ENCODE results near the gene PCDHGB1.
"Not testable (repeated sequence)": the region's sequence is repeated elsewhere in the genome, so short reads cannot be mapped to it uniquely, and the experiment has no call there.

The PCDHGB1 gene

DNA sequence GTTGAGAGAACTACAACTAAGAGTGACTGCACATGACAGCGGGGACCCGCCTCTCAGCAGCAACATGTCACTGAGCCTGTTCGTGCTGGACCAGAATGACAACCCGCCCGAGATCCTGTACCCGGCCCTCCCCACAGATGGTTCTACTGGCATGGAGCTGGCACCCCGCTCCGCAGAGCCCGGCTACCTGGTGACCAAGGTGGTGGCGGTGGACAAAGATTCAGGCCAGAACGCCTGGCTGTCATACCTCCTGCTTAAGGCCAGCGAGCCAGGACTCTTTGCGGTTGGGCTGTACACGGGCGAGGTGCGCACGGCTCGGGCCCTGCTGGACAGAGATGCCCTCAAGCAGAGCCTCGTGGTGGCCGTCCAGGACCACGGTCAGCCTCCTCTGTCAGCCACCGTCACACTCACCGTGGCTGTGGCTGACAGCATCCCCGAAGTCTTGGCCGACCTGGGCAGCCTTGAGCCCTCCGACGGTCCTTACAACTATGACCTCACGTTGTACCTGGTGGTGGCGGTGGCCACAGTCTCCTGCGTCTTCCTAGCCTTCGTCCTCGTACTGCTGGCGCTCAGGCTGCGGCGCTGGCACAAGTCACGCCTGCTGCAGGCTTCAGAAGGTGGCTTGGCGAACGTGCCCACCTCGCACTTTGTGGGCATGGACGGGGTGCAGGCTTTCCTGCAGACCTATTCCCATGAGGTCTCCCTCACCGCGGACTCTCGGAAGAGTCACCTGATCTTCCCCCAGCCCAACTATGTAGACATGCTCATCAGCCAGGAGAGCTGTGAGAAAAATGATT, 34.8 kb downstream of the PCDHGB1 start:
- DNase-seq, result no peak

GRCh38 chr5:141387557-141388311, 37.8 kb downstream of the PCDHGB1 start, which contains the start of gene PCDHGB4:
Gene PCDHGB4 (plus strand): TSS chr5:141387698. CDS start chr5:141387885, 187 bp downstream.
- DNase-seq, result peak in 1 of 6 experiments; percentile 9

DNA sequence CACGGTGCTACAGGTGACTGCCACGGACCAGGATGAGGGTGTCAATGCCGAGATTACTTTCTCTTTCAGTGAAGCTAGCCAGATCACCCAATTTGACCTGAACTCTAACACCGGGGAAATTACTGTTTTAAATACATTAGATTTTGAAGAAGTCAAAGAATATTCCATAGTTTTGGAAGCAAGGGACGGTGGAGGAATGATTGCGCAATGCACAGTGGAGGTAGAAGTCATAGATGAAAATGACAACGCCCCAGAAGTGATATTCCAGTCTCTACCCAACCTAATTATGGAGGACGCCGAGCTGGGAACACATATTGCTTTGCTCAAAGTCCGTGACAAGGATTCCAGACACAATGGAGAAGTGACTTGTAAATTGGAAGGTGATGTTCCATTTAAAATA, 38.8 kb downstream of the PCDHGB1 start:
- no peak for DNase-seq

GRCh38 chr5:141389153-141390042, 39.5 kb downstream of the PCDHGB1 start:
- DNase-seq, result no peak

DNA sequence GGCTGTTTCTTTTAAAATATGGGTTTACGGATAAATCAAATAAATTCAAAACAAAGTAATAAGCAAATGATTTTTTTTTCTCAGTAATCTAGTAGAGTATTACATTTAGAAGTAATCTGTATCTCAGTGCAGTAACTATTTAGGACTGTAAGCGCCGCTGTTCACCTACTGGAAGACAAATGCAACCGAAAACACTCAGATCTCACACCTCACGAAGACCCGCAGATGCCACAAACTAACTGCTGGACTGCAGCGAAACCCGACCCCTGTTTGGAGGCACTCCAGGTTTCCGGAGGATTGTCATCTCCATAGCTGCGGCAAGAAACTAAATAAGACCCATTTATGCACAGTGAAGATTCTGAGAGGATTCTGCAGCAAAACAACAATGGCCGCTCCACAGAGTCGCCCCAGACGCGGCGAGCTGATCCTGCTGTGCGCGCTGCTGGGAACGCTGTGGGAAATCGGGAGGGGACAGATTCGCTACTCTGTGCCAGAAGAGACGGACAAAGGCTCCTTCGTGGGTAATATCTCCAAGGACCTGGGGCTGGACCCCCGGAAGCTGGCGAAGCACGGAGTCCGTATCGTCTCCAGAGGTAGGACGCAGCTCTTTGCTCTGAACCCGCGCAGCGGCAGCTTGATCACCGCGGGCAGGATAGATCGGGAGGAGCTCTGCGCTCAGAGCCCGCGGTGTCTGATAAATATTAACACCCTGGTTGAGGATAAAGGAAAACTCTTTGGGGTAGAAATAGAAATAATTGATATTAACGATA, 42.7 kb downstream of the PCDHGB1 start, which contains the start of gene PCDHGA8:
Gene PCDHGA8 (plus strand): TSS at position 205 of the 770 bp plus-strand sequence. CDS start 181 bp downstream, at position 386.
- no peak for DNase-seq

DNA sequence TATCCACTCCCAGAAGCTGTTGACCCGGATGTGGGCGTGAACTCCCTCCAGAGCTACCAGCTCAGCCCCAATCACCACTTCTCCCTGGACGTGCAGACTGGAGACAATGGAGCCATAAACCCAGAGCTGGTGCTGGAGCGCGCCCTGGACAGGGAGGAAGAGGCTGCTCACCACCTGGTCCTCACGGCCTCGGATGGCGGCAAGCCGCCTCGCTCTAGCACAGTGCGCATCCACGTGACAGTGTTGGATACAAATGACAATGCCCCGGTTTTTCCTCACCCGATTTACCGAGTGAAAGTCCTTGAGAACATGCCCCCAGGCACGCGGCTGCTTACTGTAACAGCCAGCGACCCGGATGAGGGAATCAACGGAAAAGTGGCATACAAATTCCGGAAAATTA, 43.4 kb downstream of the PCDHGB1 start:
- DNase-seq, result no peak

- DNase-seq, result not testable (repeated sequence)
Measured at GRCh38 chr5:141394401-141395187, 44.7 kb downstream of the PCDHGB1 start.

DNA sequence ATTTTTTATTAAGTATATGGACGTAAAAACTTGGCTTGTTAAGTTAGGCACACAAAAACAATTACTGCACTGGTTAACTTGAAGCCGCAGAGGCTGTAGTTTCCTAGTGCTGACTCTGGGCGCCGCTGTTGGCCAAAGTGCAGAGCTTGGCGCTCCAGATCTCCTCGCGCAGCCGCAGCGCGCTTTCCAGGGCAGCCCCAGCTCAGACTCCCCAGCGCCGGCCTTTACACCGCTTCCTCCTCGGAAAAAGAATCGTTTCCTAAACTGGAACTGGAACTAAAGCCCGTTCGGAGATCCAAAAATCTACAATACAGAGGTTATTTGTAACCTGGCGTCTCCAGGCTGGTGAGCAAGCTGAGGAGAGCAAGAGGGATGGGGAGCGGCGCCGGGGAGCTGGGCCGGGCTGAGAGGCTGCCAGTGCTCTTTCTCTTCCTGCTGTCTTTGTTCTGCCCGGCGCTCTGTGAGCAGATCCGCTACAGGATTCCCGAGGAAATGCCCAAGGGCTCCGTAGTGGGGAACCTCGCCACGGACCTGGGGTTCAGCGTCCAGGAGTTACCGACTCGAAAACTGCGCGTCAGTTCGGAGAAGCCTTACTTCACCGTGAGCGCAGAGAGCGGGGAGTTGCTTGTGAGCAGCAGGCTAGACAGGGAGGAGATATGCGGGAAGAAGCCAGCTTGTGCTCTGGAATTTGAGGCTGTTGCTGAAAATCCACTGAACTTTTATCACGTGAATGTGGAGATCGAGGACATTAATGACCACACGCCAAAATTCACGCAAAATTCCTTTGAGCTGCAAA, 48.1 kb downstream of the PCDHGB1 start, which contains the start of gene PCDHGB5:
Gene PCDHGB5 (plus strand): TSS at position 192 of the 796 bp plus-strand sequence. CDS start 181 bp downstream, at position 373.
- peak in 3 of 6 experiments; percentile 17 to 36 (median 33) for DNase-seq

DNA sequence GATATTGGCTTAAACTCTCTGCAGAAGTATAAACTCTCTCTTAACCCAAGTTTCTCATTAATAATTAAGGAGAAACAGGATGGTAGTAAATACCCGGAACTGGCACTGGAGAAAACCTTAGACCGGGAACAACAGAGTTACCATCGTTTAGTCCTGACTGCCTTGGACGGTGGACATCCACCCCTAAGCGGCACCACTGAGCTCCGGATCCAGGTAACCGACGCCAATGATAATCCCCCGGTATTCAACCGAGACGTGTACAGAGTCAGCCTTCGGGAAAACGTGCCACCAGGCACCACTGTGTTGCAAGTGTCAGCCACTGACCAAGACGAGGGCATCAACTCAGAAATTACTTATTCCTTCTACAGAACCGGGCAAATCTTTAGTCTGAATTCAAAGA, 48.7 kb downstream of the PCDHGB1 start:
- no peak for DNase-seq

DNA sequence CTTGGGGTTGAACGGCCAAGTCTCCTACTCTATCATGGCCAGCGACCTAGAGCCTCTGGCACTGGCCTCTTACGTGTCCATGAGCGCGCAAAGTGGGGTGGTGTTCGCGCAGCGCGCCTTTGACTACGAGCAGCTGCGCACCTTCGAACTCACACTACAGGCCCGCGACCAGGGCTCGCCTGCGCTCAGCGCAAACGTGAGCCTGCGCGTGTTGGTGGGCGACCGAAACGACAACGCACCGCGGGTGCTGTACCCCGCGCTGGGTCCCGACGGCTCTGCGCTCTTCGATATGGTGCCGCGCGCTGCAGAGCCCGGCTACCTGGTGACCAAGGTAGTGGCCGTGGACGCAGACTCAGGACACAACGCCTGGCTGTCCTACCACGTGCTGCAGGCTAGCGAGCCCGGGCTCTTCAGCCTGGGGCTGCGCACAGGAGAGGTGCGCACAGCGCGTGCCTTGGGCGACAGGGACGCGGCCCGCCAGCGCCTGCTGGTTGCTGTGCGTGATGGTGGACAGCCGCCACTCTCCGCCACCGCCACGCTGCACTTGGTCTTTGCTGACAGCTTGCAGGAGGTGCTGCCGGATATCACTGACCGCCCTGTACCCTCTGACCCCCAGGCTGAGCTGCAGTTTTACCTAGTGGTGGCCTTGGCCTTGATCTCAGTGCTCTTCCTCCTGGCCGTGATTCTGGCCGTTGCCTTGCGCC, 49.8 kb downstream of the PCDHGB1 start:
- no peak for DNase-seq

Measured in stimulated activated naive CD4-positive, alpha-beta T cell (primary cell).